K562 (cell line): ENCODE measurements around the gene PNPLA7. TPM values are rescaled to one million over a fixed set of nuclear protein-coding genes. Genes with fewer than 3 reads are reported as not detected.
"Not testable (repeated sequence)": the region's sequence is repeated elsewhere in the genome, so short reads cannot be mapped to it uniquely, and the experiment has no call there.

Source experiments
- ATAC-seq: fragments of 200-7000 bp; cut with Tn5 transposase; 3 replicates; pipeline ENCODE4 v1.9.1; 2020; ENCODE audit warnings: moderate library complexity
- BruUV-seq: library from RNA; stranded (reverse); fragments of 400-500 nt; replicated peaks from 2 replicates; lab custom pipeline; 2021; lab: Mats Ljungman, UMichigan
- CTCF ChIA-PET: fragments of 300-600 bp; formaldehyde crosslinking; extraction: SDS; loops from one replicate; lab custom pipeline; 2021; ENCODE audit warnings: low intra/inter-chr PET ratio; lab: Yijun Ruan, JAX
- POLR2A ChIA-PET: fragments of 300-600, 350-650 bp; sonication (Branson Sonifier 250); formaldehyde crosslinking; extraction: SDS; loops from one replicate; lab custom pipeline; 2021; ENCODE audit warnings: antibody characterized with exemption, inconsistent platforms; lab: Yijun Ruan, JAX
- DNase-seq, 4 experiments: peaks; one replicate each; pipeline versions ENCODE4 v3.0.0 to v3.0.0-alpha.2; 2011 to 2018; ENCODE audit warnings: low spot score in 3 of 4, mixed read lengths in 3 of 4; ENCODE audit errors: extremely low read depth in 1 of 4
- FAIRE-seq: peaks from 2 replicates; lab custom pipeline; 2011; peaks lifted over from hg19 to GRCh38; lab: Jason Lieb, UNC
- H2AFZ ChIP-seq: 2 replicates; pipeline ENCODE4 v1.6.0; 2011; ENCODE audit warnings: low read depth, low read length, control low read depth, inconsistent platforms
- H3K27ac ChIP-seq: fragments of 200-600 bp; 3 replicates; pipeline ENCODE4 v1.8.0; 2011; ENCODE audit warnings: low read depth, mild to moderate bottlenecking, control low read depth, inconsistent platforms, low read length, moderate library complexity, mixed read lengths; ENCODE audit errors: extremely low read depth
- H3K27me3 ChIP-seq, 2 experiments: fragments of 300-600 bp in 1 of 2; 2 replicates in 1 of 2; 3 replicates in 1 of 2; pipeline versions ENCODE4 v1.6.0 to v1.8.0; 2011; ENCODE audit warnings: inconsistent platforms in 2 of 2, low read length in 2 of 2, mild to moderate bottlenecking in 1 of 2, mixed read lengths in 1 of 2, moderate library complexity in 1 of 2; ENCODE audit not compliant: control insufficient read depth in 2 of 2, insufficient read depth in 2 of 2
- H3K36me3 ChIP-seq: fragments of 300-600 bp; 3 replicates; pipeline ENCODE4 v1.8.0; 2011; ENCODE audit warnings: mild to moderate bottlenecking, low read length, inconsistent platforms; ENCODE audit not compliant: control insufficient read depth, insufficient read depth
- H3K4me1 ChIP-seq, 2 experiments: fragments of 200-600 bp in 1 of 2; replicated peaks in 1 of 2; 2 replicates in 1 of 2; 3 replicates in 1 of 2; pipeline versions ENCODE4 v1.5.1 to v1.8.0; 2011; ENCODE audit warnings: inconsistent platforms in 2 of 2, low read length in 2 of 2, mild to moderate bottlenecking in 1 of 2, mixed read lengths in 1 of 2, moderate library complexity in 1 of 2; ENCODE audit not compliant: control insufficient read depth in 2 of 2, insufficient read depth in 2 of 2
- H3K4me2 ChIP-seq: 2 replicates; pipeline ENCODE4 v1.6.1; 2011; ENCODE audit warnings: low read length, control low read depth, inconsistent platforms, mixed read lengths; ENCODE audit not compliant: insufficient read depth
- H3K4me3 ChIP-seq: fragments of 200-600 bp; sonication (generic), shearing (Covaris generic); 2 replicates; pipeline ENCODE4 v1.5.1; 2016; ENCODE audit warnings: control low read depth, inconsistent platforms
- H3K79me2 ChIP-seq: fragments of 200-600 bp; 3 replicates; pipeline ENCODE4 v1.8.0; 2011; ENCODE audit warnings: low read length, inconsistent platforms; ENCODE audit not compliant: control insufficient read depth, insufficient read depth
- H3K9ac ChIP-seq, 2 experiments: 2 replicates each; pipeline versions ENCODE4 v1.6.0 to v1.6.1; 2011; ENCODE audit warnings: low read depth in 2 of 2, low read length in 2 of 2, control low read depth in 1 of 2, inconsistent platforms in 1 of 2, mild to moderate bottlenecking in 1 of 2, mixed read lengths in 1 of 2; ENCODE audit not compliant: insufficient read depth in 1 of 2
- H3K9me1 ChIP-seq: one replicate; pipeline ENCODE4 v1.6.0; 2011; ENCODE audit warnings: inconsistent platforms, mild to moderate bottlenecking, low read length, moderate library complexity; ENCODE audit not compliant: control insufficient read depth, insufficient read depth
- H3K9me3 ChIP-seq: replicated peaks from 2 replicates; pipeline ENCODE4 v1.5.1; 2011; ENCODE audit warnings: low read depth, low read length, inconsistent platforms; ENCODE audit not compliant: control insufficient read depth, insufficient read depth
- H4K20me1 ChIP-seq: replicated peaks from 2 replicates; pipeline ENCODE4 v1.6.1; 2011; ENCODE audit warnings: low read length, inconsistent platforms, mixed read lengths; ENCODE audit not compliant: control insufficient read depth, insufficient read depth
- E2F3 ChIP-seq: fragments of 250-450 bp; sonication (Bioruptor Pico); IDR thresholded peaks from 2 replicates; pipeline ENCODE4 v1.4.0; 2020; ENCODE audit warnings: mild to moderate bottlenecking
- FOXK2 ChIP-seq, 2 experiments: fragments of 450-650 bp; IDR thresholded peaks in 1 of 2; conservative IDR thresholded peaks in 1 of 2; 2 replicates each; pipeline ENCODE4 v1.6.1; 2016; ENCODE audit warnings: low read depth in 2 of 2, mild to moderate bottlenecking in 1 of 2
- GATAD2B ChIP-seq: fragments of 450-650 bp; IDR thresholded peaks from 2 replicates; pipeline ENCODE4 v1.6.1; 2017; ENCODE audit warnings: mild to moderate bottlenecking, borderline replicate concordance
- NRF1 ChIP-seq, 2 experiments: fragments of 450-650 bp; IDR thresholded peaks in 1 of 2; conservative IDR thresholded peaks in 1 of 2; 2 replicates each; pipeline ENCODE4 v1.6.1; 2014; ENCODE audit warnings: mild to moderate bottlenecking in 2 of 2
- POLR2A ChIP-seq: fragments of 450-650 bp; conservative IDR thresholded peaks from 2 replicates; pipeline ENCODE4 v1.6.1; 2016
- RBFOX2 ChIP-seq: fragments of 200-400 bp; formaldehyde crosslinking; IDR thresholded peaks from 2 replicates; pipeline ENCODE4 v1.6.1; 2017; ENCODE audit warnings: low read depth, mild to moderate bottlenecking, low read length, moderate library complexity
- SUPT5H ChIP-seq: fragments of 450-650 bp; IDR thresholded peaks from 2 replicates; pipeline ENCODE4 v1.6.1; 2016
- WGBS: fragments of 100-300 bp; shearing (Covaris generic); methylation state at CpG from one replicate; pipeline ENCODE4 v1.1.6; 2016; ENCODE audit warnings: low coverage, mixed read lengths; ENCODE audit not compliant: insufficient coverage; ENCODE audit errors: missing lambda C conversion rate; 5-methylcytosine and 5-hydroxymethylcytosine counted together
- in situ Hi-C: fragments of 300-500 bp; cut with MboI; formaldehyde crosslinking; loops from 4 replicates; pipeline ENCODE4 v1.15.0; 2018; ENCODE audit warnings: inconsistent platforms, mixed read lengths
- intact Hi-C: fragments of 100-400 bp; cut with micrococcal nuclease; formaldehyde crosslinking; loops from 2 replicates; pipeline ENCODE4 v1.14.2; 2022
- polyA plus RNA-seq, 8 experiments: library from polyadenylated mRNA; depleted of rRNA in 4 of 8; stranded (reverse) in 5 of 8; unstranded in 3 of 8; fragments of >200 nt; fragmentation: Nextera tagmentation in 2 of 8; fragmentation: Illumina TruSeq in 1 of 8; extraction: Ambion mirVana in 2 of 8; extraction: Trizol in 1 of 8; gene quantifications; 2 replicates each; pipeline versions ENCODE4 v1.2.1 to v1.2.3, GENCODE V29; 2011 to 2014; ENCODE audit warnings: inconsistent platforms in 1 of 8, missing spikeins in 1 of 8
- total RNA-seq, 7 experiments: library from RNA; depleted of rRNA in 6 of 7; stranded (reverse); fragments of >200 nt in 6 of 7; fragmentation: Illumina TruSeq in 2 of 7; extraction: Trizol in 2 of 7; gene quantifications; 2 replicates each; pipeline versions ENCODE4 v1.2.1 to v1.2.3, GENCODE V29; 2011 to 2021; ENCODE audit warnings: low replicate concordance in 1 of 7
- TF ChIP-seq, protein P1 (sequence below): fragments of 250-450 bp; sonication (Bioruptor Pico); IDR thresholded peaks from 2 replicates; pipeline ENCODE4 v1.8.0; 2022; ENCODE audit warnings: moderate library complexity, mild to moderate bottlenecking, inconsistent platforms
- TF ChIP-seq, protein P2 (sequence below), 3 experiments: fragments of 200-800 bp in 1 of 3; fragments of 250-450 bp in 1 of 3; fragments of 450-650 bp in 1 of 3; sonication (Bioruptor Pico) in 1 of 3; sonication (Bioruptor generic) in 1 of 3; formaldehyde crosslinking in 1 of 3; IDR thresholded peaks; 2 replicates each; pipeline versions ENCODE4 v1.6.1 to v1.8.0; 2016 to 2022; ENCODE audit warnings: mild to moderate bottlenecking in 2 of 3, missing genetic modification characterization in 2 of 3, missing compliant biosample characterization in 1 of 3, moderate library complexity in 1 of 3

Gene PNPLA7
- total and polyA plus RNA-seq, 9 of the 15 experiments (the other 6 are each of a cell fraction or from before 2014, with no cell fraction given) = 0.01 to 0.85 (median 0.19) TPM; not detected in 1

DNA sequence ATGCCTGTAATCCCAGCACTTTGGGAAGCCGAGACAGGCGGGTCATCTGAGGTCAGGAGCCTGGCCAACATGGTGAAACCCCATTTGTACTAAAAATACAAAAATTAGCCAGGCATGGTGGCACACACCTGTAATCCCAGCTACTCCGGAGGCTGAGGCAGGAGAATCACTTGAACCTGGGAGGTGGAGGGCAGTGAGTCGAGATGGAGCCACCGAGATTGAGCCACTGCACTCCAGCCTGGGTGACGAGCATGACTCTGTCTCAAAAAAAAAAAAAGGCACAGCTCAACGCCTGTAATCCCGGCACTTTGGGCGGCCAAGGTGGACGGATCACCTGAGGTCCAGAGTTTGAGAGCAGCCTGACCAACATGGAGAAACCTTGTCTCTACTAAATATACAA lies 3.5 kb upstream of the PNPLA7 start:
- H2AFZ ChIP-seq, H3K27ac ChIP-seq, H3K9me3 ChIP-seq, ATAC-seq, FAIRE-seq, H3K4me2 ChIP-seq, H3K4me3 ChIP-seq, H3K9me1 ChIP-seq, in situ Hi-C loops, H4K20me1 ChIP-seq, BruUV-seq, H3K27me3 ChIP-seq, DNase-seq, H3K9ac ChIP-seq: not testable (repeated sequence)
- peaks cover 18% of the 10 kb centered on the region for H3K79me2 ChIP-seq
- CTCF ChIA-PET = interaction anchor here (0.7 to 1.0 kb wide), 2 partner anchors 29 to 104 kb away, joined by 3 read pairs; no protein-coding TSS in a partner anchor
- intact Hi-C loops = loop anchor here (10.0 kb wide), 1 partner anchor 121 kb away; no protein-coding TSS in a partner anchor
- peaks cover 60% of the 10 kb centered on the region for H3K36me3 ChIP-seq
- TF ChIP-seq SUPT5H (peak; percentile 53; the same call in 1 of the 2 replicates), RBFOX2 (0 out of 2 replicates have a peak, but pooled peaks have one; percentile 15), POLR2A (peak; percentile 58)
- peaks cover 2 to 29% of the 10 kb centered on the region in 2 experiments; a peak in 4 of 5 replicates for H3K4me1 ChIP-seq
- POLR2A ChIA-PET = interaction anchor here (0.6 to 2.1 kb wide), 4 partner anchors 10 to 530 kb away, joined by 3 to 4 read pairs (median 3); partner anchors contain the start of gene TOR4A
- 88% methylated on average over 7 of the region's 10 CpGs for WGBS

DNA sequence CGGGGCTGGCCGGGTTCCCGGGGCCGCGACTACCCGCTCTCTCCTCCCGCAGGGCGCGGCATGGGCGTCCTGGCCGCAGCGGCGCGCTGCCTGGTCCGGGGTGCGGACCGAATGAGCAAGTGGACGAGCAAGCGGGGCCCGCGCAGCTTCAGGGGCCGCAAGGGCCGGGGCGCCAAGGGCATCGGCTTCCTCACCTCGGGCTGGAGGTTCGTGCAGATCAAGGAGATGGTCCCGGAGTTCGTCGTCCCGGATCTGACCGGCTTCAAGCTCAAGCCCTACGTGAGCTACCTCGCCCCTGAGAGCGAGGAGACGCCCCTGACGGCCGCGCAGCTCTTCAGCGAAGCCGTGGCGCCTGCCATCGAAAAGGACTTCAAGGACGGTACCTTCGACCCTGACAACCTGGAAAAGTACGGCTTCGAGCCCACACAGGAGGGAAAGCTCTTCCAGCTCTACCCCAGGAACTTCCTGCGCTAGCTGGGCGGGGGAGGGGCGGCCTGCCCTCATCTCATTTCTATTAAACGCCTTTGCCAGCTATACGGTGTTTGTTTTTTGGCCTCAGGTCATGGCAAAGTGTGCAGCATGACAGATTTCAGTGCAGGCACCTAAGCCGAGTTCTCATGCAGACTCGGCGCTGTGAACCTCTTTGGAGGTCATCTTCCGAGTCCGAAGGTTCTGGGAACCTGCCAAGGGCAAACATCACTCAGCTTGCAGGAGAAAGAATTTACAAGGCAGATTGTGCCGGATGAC lies 2.0 kb upstream of the PNPLA7 start:
- BruUV-seq = TSS peak; percentile 96
- peaks cover 46% of the 10 kb centered on the region for H3K36me3 ChIP-seq
- DNase-seq (peak in 1 of 4 experiments; percentile 54), FAIRE-seq (peak; percentile 83), ATAC-seq (peak; percentile 60)
- in situ Hi-C loops = no loop called here
- H3K27me3 ChIP-seq = no peaks in the 10 kb centered on the region
- peak overlapping the region; percentile 97 for H3K27ac ChIP-seq
- H3K9me3 ChIP-seq = no peaks in the 10 kb centered on the region
- intact Hi-C loops = loop anchor here (10.0 kb wide), 1 partner anchor 123 kb away; no protein-coding TSS in a partner anchor
- peak overlapping the region; percentile 97 for H3K4me2 ChIP-seq
- CTCF ChIA-PET = interaction anchor here (0.6 kb wide), 1 partner anchor 27 kb away, joined by 4 read pairs; no protein-coding TSS in a partner anchor
- 2% methylated on average over 42 of the region's 58 CpGs for WGBS
- H3K79me2 ChIP-seq = peaks cover 18% of the 10 kb centered on the region
- peaks cover 5% of the 10 kb centered on the region; the same call in 1 of the 2 replicates for H4K20me1 ChIP-seq
- H3K4me3 ChIP-seq = peak overlapping the region; percentile 96
- peak overlapping the region; percentile 92 to 99 for H3K9ac ChIP-seq
- H2AFZ ChIP-seq = peak overlapping the region; percentile 57; the same call in 1 of the 2 replicates
- POLR2A ChIA-PET = interaction anchor here (0.6 to 2.1 kb wide), 12 partner anchors 11 to 275 kb away, joined by 3 to 5 read pairs (median 4); partner anchors contain the start of gene TOR4A
- H3K4me1 ChIP-seq = peaks cover 2 to 36% of the 10 kb centered on the region in 2 experiments; a peak in 4 of 5 replicates
- H3K9me1 ChIP-seq = no peaks in the 10 kb centered on the region
- TF ChIP-seq, protein P1, sequence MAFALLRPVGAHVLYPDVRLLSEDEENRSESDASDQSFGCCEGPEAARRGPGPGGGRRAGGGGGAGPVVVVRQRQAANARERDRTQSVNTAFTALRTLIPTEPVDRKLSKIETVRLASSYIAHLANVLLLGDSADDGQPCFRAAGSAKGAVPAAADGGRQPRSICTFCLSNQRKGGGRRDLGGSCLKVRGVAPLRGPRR (CRISPR knock-in tag) = no peak
- TF ChIP-seq GATAD2B (0 out of 2 replicates have a peak, but pooled peaks have one; percentile 9), E2F3 (0 out of 2 replicates have a peak, but pooled peaks have one; percentile 53), NRF1 (conservative IDR thresholded peaks at IDR 0.05 in 1 of 2, IDR thresholded peaks at IDR 0.05 in 1 of 2) (peak; percentile 63 to 72), FOXK2 (conservative IDR thresholded peaks at IDR 0.05 in 1 of 2, IDR thresholded peaks at IDR 0.05 in 1 of 2; ENCODE audit: low read depth in 2 of 2) (no peak)
- TF ChIP-seq, protein P2, sequence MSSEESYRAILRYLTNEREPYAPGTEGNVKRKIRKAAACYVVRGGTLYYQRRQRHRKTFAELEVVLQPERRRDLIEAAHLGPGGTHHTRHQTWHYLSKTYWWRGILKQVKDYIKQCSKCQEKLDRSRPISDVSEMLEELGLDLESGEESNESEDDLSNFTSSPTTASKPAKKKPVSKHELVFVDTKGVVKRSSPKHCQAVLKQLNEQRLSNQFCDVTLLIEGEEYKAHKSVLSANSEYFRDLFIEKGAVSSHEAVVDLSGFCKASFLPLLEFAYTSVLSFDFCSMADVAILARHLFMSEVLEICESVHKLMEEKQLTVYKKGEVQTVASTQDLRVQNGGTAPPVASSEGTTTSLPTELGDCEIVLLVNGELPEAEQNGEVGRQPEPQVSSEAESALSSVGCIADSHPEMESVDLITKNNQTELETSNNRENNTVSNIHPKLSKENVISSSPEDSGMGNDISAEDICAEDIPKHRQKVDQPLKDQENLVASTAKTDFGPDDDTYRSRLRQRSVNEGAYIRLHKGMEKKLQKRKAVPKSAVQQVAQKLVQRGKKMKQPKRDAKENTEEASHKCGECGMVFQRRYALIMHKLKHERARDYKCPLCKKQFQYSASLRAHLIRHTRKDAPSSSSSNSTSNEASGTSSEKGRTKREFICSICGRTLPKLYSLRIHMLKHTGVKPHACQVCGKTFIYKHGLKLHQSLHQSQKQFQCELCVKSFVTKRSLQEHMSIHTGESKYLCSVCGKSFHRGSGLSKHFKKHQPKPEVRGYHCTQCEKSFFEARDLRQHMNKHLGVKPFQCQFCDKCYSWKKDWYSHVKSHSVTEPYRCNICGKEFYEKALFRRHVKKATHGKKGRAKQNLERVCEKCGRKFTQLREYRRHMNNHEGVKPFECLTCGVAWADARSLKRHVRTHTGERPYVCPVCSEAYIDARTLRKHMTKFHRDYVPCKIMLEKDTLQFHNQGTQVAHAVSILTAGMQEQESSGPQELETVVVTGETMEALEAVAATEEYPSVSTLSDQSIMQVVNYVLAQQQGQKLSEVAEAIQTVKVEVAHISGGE (CRISPR knock-in tag; IDR thresholded peaks at IDR 0.05) = peak in 1 of 3 experiments; percentile 46; a peak in 1 of 6 replicates
